ENCODE data around the gene ZMAT1. TPM values are rescaled to one million over a fixed set of nuclear protein-coding genes. Genes with fewer than 3 reads are reported as not detected.

Gene ZMAT1
- total RNA-seq, 1 donor = 10.2 TPM

Other genes with a start within 250 kb of the ZMAT1 start
- gene TCEAL2, start 193.7 kb upstream of the ZMAT1 start, total RNA-seq = 0.52 TPM
- not detected for gene TCEAL6, start 210.5 kb upstream of the ZMAT1 start, total RNA-seq
- 6.8 TPM for gene BEX5, start 223.9 kb upstream of the ZMAT1 start, total RNA-seq

Data from mononuclear cell (primary cell).